ENCODE measurements around the gene PRSS2.
A peak's percentile ranks its signal among the peaks of the same experiment; 100 is the strongest.

PRSS2 gene

DNA sequence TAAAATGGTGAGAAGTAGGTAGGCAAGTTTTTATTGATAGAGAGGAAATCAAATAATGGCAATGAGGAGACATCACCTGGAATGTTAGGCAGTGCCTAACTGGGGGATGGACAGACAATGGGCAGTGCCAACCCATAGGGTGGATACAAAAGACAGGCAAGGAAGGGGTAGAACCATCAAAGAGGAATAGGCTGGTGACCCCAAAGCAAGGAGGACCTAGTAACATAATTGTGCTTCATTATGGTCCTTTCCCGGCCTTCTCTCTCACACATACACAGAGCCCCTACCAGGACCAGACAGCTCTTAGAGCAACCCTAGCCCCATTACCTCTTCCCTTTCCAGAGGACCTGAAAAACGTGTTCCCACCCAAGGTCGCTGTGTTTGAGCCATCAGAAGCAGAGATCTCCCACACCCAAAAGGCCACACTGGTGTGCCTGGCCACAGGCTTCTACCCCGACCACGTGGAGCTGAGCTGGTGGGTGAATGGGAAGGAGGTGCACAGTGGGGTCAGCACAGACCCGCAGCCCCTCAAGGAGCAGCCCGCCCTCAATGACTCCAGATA, 30.0 kb downstream of the PRSS2 start:
- Histone ChIP-seq H4K20me1 (ENCODE audit: control insufficient read depth, insufficient read depth, low read depth, low read length) (no peaks in the 10 kb centered on the region), H3K4me3 (ENCODE audit: low read length) (no peak overlapping the region), H3K79me2 (ENCODE audit: control insufficient read depth, low read length) (peaks cover 48% of the 10 kb centered on the region), H3K27ac (ENCODE audit: low read depth, low read length) (peak overlapping the region; percentile 83), H3K27me3 (ENCODE audit: control insufficient read depth, low read length) (no peaks in the 10 kb centered on the region), H3K36me3 (ENCODE audit: control insufficient read depth, low read length) (peaks cover 85% of the 10 kb centered on the region), H3K4me1 (ENCODE audit: control insufficient read depth, low read length) (peaks cover 77% of the 10 kb centered on the region), H3K4me2 (ENCODE audit: low read length) (0 out of 2 replicates have a peak overlapping the region, but pooled peaks have one; percentile 84), H3F3A (ENCODE audit: control insufficient read depth, insufficient read depth) (peaks cover 26% of the 10 kb centered on the region), H3K9me2 (replicated peaks; ENCODE audit: control insufficient read depth, low read length) (no peaks in the 10 kb centered on the region), H3K9me3 (ENCODE audit: control insufficient read depth, insufficient read depth, low read length) (no peaks in the 10 kb centered on the region)
- TF ChIP-seq CTCF (IDR thresholded peaks at IDR 0.05; ENCODE audit: low read depth, low read length, poor library complexity, severe bottlenecking) = no peak
- no peak for TF ChIP-seq EZH2phosphoT487 (IDR thresholded peaks at IDR 0.05; ENCODE audit: borderline replicate concordance, low read length)

DNA sequence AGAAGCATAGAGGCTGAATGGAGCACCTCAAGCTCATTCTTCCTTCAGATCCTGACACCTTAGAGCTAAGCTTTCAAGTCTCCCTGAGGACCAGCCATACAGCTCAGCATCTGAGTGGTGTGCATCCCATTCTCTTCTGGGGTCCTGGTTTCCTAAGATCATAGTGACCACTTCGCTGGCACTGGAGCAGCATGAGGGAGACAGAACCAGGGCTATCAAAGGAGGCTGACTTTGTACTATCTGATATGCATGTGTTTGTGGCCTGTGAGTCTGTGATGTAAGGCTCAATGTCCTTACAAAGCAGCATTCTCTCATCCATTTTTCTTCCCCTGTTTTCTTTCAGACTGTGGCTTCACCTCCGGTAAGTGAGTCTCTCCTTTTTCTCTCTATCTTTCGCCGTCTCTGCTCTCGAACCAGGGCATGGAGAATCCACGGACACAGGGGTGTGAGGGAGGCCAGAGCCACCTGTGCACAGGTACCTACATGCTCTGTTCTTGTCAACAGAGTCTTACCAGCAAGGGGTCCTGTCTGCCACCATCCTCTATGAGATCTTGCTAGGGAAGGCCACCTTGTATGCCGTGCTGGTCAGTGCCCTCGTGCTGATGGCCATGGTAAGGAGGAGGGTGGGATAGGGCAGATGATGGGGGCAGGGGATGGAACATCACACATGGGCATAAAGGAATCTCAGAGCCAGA, 31.0 kb downstream of the PRSS2 start:
- TF ChIP-seq EZH2phosphoT487 (IDR thresholded peaks at IDR 0.05; ENCODE audit: borderline replicate concordance, low read length) = no peak
- TF ChIP-seq CTCF (IDR thresholded peaks at IDR 0.05; ENCODE audit: low read depth, low read length, poor library complexity, severe bottlenecking) = no peak
- Histone ChIP-seq H3K9me3 (ENCODE audit: control insufficient read depth, insufficient read depth, low read length) (no peaks in the 10 kb centered on the region), H3F3A (ENCODE audit: control insufficient read depth, insufficient read depth) (peaks cover 27% of the 10 kb centered on the region), H3K9me2 (replicated peaks; ENCODE audit: control insufficient read depth, low read length) (no peaks in the 10 kb centered on the region), H3K79me2 (ENCODE audit: control insufficient read depth, low read length) (peaks cover 40% of the 10 kb centered on the region), H3K27me3 (ENCODE audit: control insufficient read depth, low read length) (no peaks in the 10 kb centered on the region), H3K4me3 (ENCODE audit: low read length) (no peak overlapping the region), H3K4me1 (ENCODE audit: control insufficient read depth, low read length) (peaks cover 77% of the 10 kb centered on the region), H3K36me3 (ENCODE audit: control insufficient read depth, low read length) (peaks cover 85% of the 10 kb centered on the region), H4K20me1 (ENCODE audit: control insufficient read depth, insufficient read depth, low read depth, low read length) (no peaks in the 10 kb centered on the region), H3K27ac (ENCODE audit: low read depth, low read length) (no peak overlapping the region), H3K4me2 (ENCODE audit: low read length) (no peak overlapping the region)

DNA sequence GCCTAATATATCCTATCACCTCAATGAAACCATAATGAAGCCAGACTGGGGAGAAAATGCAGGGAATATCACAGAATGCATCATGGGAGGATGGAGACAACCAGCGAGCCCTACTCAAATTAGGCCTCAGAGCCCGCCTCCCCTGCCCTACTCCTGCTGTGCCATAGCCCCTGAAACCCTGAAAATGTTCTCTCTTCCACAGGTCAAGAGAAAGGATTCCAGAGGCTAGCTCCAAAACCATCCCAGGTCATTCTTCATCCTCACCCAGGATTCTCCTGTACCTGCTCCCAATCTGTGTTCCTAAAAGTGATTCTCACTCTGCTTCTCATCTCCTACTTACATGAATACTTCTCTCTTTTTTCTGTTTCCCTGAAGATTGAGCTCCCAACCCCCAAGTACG, 31.5 kb downstream of the PRSS2 start:
- H3K27me3 ChIP-seq (ENCODE audit: control insufficient read depth, low read length) = no peaks in the 10 kb centered on the region
- no peaks in the 10 kb centered on the region for H3K9me2 ChIP-seq (replicated peaks; ENCODE audit: control insufficient read depth, low read length)
- H3F3A ChIP-seq (ENCODE audit: control insufficient read depth, insufficient read depth) = peaks cover 32% of the 10 kb centered on the region
- H3K4me3 ChIP-seq (ENCODE audit: low read length) = no peak overlapping the region
- no peak overlapping the region for H3K4me2 ChIP-seq (ENCODE audit: low read length)
- peaks cover 87% of the 10 kb centered on the region for H3K36me3 ChIP-seq (ENCODE audit: control insufficient read depth, low read length)
- peaks cover 78% of the 10 kb centered on the region for H3K4me1 ChIP-seq (ENCODE audit: control insufficient read depth, low read length)
- TF ChIP-seq CTCF (IDR thresholded peaks at IDR 0.05; ENCODE audit: low read depth, low read length, poor library complexity, severe bottlenecking) (no peak), EZH2phosphoT487 (IDR thresholded peaks at IDR 0.05; ENCODE audit: borderline replicate concordance, low read length) (no peak)
- 0 out of 2 replicates have a peak overlapping the region, but pooled peaks have one; percentile 10 for H3K27ac ChIP-seq (ENCODE audit: low read depth, low read length)
- H3K79me2 ChIP-seq (ENCODE audit: control insufficient read depth, low read length) = peaks cover 34% of the 10 kb centered on the region
- H4K20me1 ChIP-seq (ENCODE audit: control insufficient read depth, insufficient read depth, low read depth, low read length) = no peaks in the 10 kb centered on the region
- H3K9me3 ChIP-seq (ENCODE audit: control insufficient read depth, insufficient read depth, low read length) = no peaks in the 10 kb centered on the region
